Karpas-422 (cell line): ENCODE measurements around the gene CRHR1. TPM values are rescaled to one million over a fixed set of nuclear protein-coding genes. Genes with fewer than 3 reads are reported as not detected.

Experiments
- DNase-seq: peaks from one replicate; pipeline ENCODE4 v3.0.0-alpha.2; 2015
- H2AFZ ChIP-seq: fragments of 200-600 bp; sonication (generic); 2 replicates; pipeline ENCODE4 v1.6.1; 2014; ENCODE audit warnings: antibody characterized with exemption, low read length, mixed read lengths
- H3K27ac ChIP-seq: fragments of 200-600 bp; sonication (generic); 2 replicates; pipeline ENCODE4 v1.5.1; 2014; ENCODE audit warnings: mild to moderate bottlenecking, low read length, moderate library complexity
- H3K27me3 ChIP-seq: fragments of 200-600 bp; sonication (generic); 2 replicates; pipeline ENCODE4 v1.6.1; 2014; ENCODE audit warnings: low read length, mixed read lengths
- H3K36me3 ChIP-seq: fragments of 200-600 bp; sonication (generic); 2 replicates; pipeline ENCODE4 v1.6.1; 2014; ENCODE audit warnings: low read length, mixed read lengths; ENCODE audit not compliant: insufficient read depth
- H3K4me1 ChIP-seq: fragments of 200-600 bp; sonication (generic); 2 replicates; pipeline ENCODE4 v1.6.1; 2014; ENCODE audit warnings: mild to moderate bottlenecking, low read length, mixed read lengths
- H3K4me2 ChIP-seq: fragments of 200-600 bp; sonication (generic); 2 replicates; pipeline ENCODE4 v1.6.1; 2014; ENCODE audit warnings: low read length, low read depth, mild to moderate bottlenecking; ENCODE audit not compliant: poor library complexity, severe bottlenecking
- H3K4me3 ChIP-seq: fragments of 200-600 bp; sonication (generic); 2 replicates; pipeline ENCODE4 v1.5.1; 2014; ENCODE audit warnings: mild to moderate bottlenecking, antibody characterized with exemption, low read length, mixed read lengths
- H3K79me2 ChIP-seq: fragments of 200-600 bp; sonication (generic); 2 replicates; pipeline ENCODE4 v1.6.1; 2014; ENCODE audit warnings: mild to moderate bottlenecking, low read length, mixed read lengths
- H3K9ac ChIP-seq: fragments of 200-600 bp; sonication (generic); 2 replicates; pipeline ENCODE4 v1.6.0; 2014; ENCODE audit warnings: low read length
- H3K9me2 ChIP-seq: fragments of 200-600 bp; sonication (generic), shearing (Covaris generic); replicated peaks from 2 replicates; pipeline ENCODE4 v1.6.0; 2014; ENCODE audit warnings: mild to moderate bottlenecking, low read length, moderate library complexity; ENCODE audit not compliant: insufficient read depth
- H3K9me3 ChIP-seq: fragments of 300-700, 200-600 bp; sonication (generic); 2 replicates; pipeline ENCODE4 v1.6.1; 2014; ENCODE audit warnings: low read length, mixed read lengths
- H4K20me1 ChIP-seq: fragments of 200-600 bp; sonication (generic); 2 replicates; pipeline ENCODE4 v1.6.1; 2014; ENCODE audit warnings: mild to moderate bottlenecking, antibody characterized with exemption, low read length, low read depth; ENCODE audit not compliant: insufficient read depth
- total RNA-seq: library from RNA; depleted of rRNA; stranded (reverse); fragments of >200 nt; shearing (Covaris generic); gene quantifications from 2 replicates; pipeline ENCODE4 v1.2.3, GENCODE V29; 2014; ENCODE audit warnings: low replicate concordance

The CRHR1 gene
- total RNA-seq, 1 experiment from 2014 or later, result not detected

GRCh38 chr17:45844695-45845375 lies 60.7 kb downstream of the CRHR1 start, which contains the start of gene SPPL2C:
SPPL2C (plus strand) TSS chr17:45844881; CDS start chr17:45844907, 26 bp downstream.
- Histone ChIP-seq H3K9me2 (no peaks in the 10 kb centered on the region), H3K4me2 (no peak within 1 kb of the TSS), H3K9me3 (no peaks in the 10 kb centered on the region), H3K79me2 (no peaks in the 10 kb centered on the region), H3K27ac (no peak within 1 kb of the TSS), H2AFZ (no peak within 1 kb of the TSS), H4K20me1 (0 out of 2 replicates have a peak, but pooled peaks cover 4% of the 10 kb centered on the region), H3K36me3 (no peaks in the 10 kb centered on the region), H3K27me3 (no peaks in the 10 kb centered on the region), H3K9ac (no peak within 1 kb of the TSS), H3K4me1 (no peaks in the 10 kb centered on the region), H3K4me3 (no peak within 1 kb of the TSS)
- DNase-seq, result no peak

DNA sequence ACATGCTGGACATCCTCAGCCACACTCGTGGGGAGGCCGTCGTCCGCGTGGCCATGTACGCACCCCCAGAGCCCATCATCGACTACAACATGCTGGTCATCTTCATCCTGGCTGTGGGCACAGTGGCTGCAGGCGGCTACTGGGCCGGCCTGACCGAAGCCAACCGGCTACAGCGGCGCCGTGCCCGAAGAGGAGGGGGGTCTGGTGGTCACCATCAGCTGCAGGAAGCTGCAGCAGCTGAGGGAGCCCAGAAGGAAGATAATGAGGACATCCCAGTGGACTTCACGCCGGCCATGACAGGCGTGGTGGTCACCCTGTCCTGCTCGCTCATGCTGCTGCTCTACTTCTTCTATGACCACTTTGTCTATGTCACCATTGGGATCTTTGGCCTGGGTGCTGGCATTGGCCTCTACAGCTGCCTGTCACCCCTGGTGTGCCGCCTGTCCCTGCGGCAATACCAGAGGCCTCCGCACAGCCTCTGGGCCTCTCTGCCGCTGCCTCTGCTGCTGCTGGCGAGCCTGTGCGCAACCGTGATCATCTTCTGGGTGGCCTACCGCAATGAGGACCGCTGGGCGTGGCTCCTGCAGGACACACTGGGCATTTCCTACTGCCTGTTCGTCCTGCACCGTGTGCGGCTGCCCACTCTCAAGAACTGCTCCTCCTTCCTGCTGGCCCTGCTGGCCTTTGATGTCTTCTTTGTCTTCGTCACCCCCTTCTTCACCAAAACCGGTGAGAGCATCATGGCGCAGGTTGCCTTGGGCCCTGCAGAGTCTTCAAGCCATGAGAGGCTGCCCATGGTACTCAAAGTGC lies 61.5 kb downstream of the CRHR1 start:
- H3K27ac ChIP-seq, result no peak overlapping the region
- H3K27me3 ChIP-seq, result no peaks in the 10 kb centered on the region
- no peaks in the 10 kb centered on the region for H3K79me2 ChIP-seq
- no peak overlapping the region for H3K4me2 ChIP-seq
- H4K20me1 ChIP-seq, result 0 out of 2 replicates have a peak, but pooled peaks cover 4% of the 10 kb centered on the region
- no peaks in the 10 kb centered on the region for H3K4me1 ChIP-seq
- no peak overlapping the region for H3K4me3 ChIP-seq
- H3K9ac ChIP-seq, result no peak overlapping the region
- H3K9me3 ChIP-seq, result no peaks in the 10 kb centered on the region
- no peak for DNase-seq
- no peak overlapping the region for H2AFZ ChIP-seq
- H3K9me2 ChIP-seq, result no peaks in the 10 kb centered on the region
- H3K36me3 ChIP-seq, result no peaks in the 10 kb centered on the region

DNA sequence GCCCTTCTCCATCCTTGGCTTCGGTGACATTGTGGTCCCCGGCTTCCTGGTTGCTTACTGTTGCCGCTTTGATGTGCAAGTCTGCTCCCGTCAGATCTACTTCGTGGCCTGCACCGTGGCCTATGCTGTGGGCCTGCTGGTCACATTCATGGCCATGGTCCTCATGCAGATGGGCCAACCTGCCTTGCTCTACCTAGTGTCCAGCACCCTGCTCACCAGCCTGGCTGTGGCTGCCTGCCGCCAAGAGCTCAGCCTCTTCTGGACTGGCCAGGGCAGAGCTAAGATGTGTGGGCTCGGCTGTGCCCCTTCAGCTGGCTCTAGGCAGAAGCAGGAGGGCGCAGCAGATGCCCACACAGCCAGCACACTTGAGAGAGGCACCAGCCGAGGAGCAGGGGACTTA lies 62.1 kb downstream of the CRHR1 start:
- Histone ChIP-seq H3K4me2 (no peak overlapping the region), H3K36me3 (no peaks in the 10 kb centered on the region), H2AFZ (no peak overlapping the region), H3K4me3 (no peak overlapping the region), H3K27me3 (no peaks in the 10 kb centered on the region), H3K27ac (no peak overlapping the region), H3K79me2 (no peaks in the 10 kb centered on the region), H3K9me2 (no peaks in the 10 kb centered on the region), H4K20me1 (0 out of 2 replicates have a peak, but pooled peaks cover 4% of the 10 kb centered on the region), H3K9me3 (no peaks in the 10 kb centered on the region), H3K4me1 (no peaks in the 10 kb centered on the region), H3K9ac (no peak overlapping the region)
- DNase-seq, result no peak

GRCh38 chr17:45846646-45847045 lies 62.5 kb downstream of the CRHR1 start:
- Histone ChIP-seq H2AFZ (no peak overlapping the region), H4K20me1 (0 out of 2 replicates have a peak, but pooled peaks cover 4% of the 10 kb centered on the region), H3K9me2 (no peaks in the 10 kb centered on the region), H3K4me2 (no peak overlapping the region), H3K9me3 (no peaks in the 10 kb centered on the region), H3K27me3 (no peaks in the 10 kb centered on the region), H3K36me3 (no peaks in the 10 kb centered on the region), H3K79me2 (no peaks in the 10 kb centered on the region), H3K27ac (no peak overlapping the region), H3K9ac (no peak overlapping the region), H3K4me1 (no peaks in the 10 kb centered on the region), H3K4me3 (no peak overlapping the region)
- DNase-seq, result no peak

DNA sequence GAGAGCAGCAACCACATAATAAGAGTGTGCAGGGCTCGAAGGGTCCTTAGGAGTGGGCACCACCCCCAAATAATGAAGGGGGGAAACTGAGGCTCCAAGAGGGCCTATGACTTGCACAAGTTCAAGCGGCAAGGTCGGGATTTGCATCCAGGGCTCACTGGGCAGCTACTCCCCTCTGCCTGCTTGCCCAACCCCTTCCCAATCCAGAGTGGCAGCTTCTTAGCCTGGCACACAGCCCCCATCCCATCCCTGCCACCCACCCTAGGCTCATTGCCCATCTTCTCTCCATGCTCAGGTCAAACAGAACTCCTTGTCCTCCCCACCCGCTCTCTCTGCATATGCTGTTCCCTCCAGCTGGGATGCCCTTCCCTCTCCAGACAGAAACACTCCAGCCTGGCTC lies 63.0 kb downstream of the CRHR1 start:
- no peak overlapping the region for H3K27ac ChIP-seq
- no peaks in the 10 kb centered on the region for H3K79me2 ChIP-seq
- H3K9me2 ChIP-seq, result no peaks in the 10 kb centered on the region
- H3K36me3 ChIP-seq, result no peaks in the 10 kb centered on the region
- H3K9ac ChIP-seq, result no peak overlapping the region
- no peak overlapping the region for H3K4me2 ChIP-seq
- no peak for DNase-seq
- H3K4me3 ChIP-seq, result no peak overlapping the region
- H3K9me3 ChIP-seq, result no peaks in the 10 kb centered on the region
- H3K27me3 ChIP-seq, result no peaks in the 10 kb centered on the region
- H4K20me1 ChIP-seq, result 0 out of 2 replicates have a peak, but pooled peaks cover 4% of the 10 kb centered on the region
- H3K4me1 ChIP-seq, result no peaks in the 10 kb centered on the region
- no peak overlapping the region for H2AFZ ChIP-seq

DNA sequence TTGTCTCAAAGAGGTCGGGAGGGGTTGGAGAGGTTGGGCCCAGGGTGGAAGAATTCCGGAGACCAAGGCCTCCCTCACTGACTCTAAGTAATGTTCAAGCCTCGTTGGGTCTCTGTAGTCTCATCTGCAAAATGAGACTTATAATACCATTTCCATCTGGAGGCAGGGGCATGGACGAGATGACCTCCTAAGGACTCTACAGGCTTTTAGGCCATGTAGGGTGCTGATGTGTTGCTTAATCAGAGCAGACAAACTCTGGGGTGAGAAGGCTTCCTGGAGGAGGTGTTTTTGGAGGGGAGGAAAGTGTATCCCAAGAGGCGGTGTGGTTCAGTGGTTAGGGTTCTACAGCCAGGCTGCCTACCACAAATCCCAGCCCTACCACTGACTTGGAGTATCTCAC lies 63.6 kb downstream of the CRHR1 start:
- DNase-seq, result no peak
- 0 out of 2 replicates have a peak, but pooled peaks cover 4% of the 10 kb centered on the region for H4K20me1 ChIP-seq
- no peak overlapping the region for H3K9ac ChIP-seq
- no peaks in the 10 kb centered on the region for H3K4me1 ChIP-seq
- H3K9me3 ChIP-seq, result no peaks in the 10 kb centered on the region
- no peak overlapping the region for H3K4me3 ChIP-seq
- H2AFZ ChIP-seq, result no peak overlapping the region
- H3K27ac ChIP-seq, result no peak overlapping the region
- H3K4me2 ChIP-seq, result no peak overlapping the region
- H3K27me3 ChIP-seq, result no peaks in the 10 kb centered on the region
- no peaks in the 10 kb centered on the region for H3K36me3 ChIP-seq
- no peaks in the 10 kb centered on the region for H3K79me2 ChIP-seq
- H3K9me2 ChIP-seq, result no peaks in the 10 kb centered on the region

- Histone ChIP-seq H3K4me1 (no peaks in the 10 kb centered on the region), H3K27me3 (no peaks in the 10 kb centered on the region), H2AFZ (no peak overlapping the region), H3K9ac (no peak overlapping the region), H3K4me2 (no peak overlapping the region), H4K20me1 (0 out of 2 replicates have a peak, but pooled peaks cover 4% of the 10 kb centered on the region), H3K9me3 (no peaks in the 10 kb centered on the region), H3K79me2 (no peaks in the 10 kb centered on the region), H3K4me3 (no peak overlapping the region), H3K27ac (no peak overlapping the region), H3K36me3 (no peaks in the 10 kb centered on the region), H3K9me2 (no peaks in the 10 kb centered on the region)
- DNase-seq, result no peak
These were observed 64.3 kb downstream of the CRHR1 start for GRCh38 chr17:45848405-45848804.

- H3K27me3 ChIP-seq, result no peaks in the 10 kb centered on the region
- DNase-seq, result no peak
- 0 out of 2 replicates have a peak, but pooled peaks cover 4% of the 10 kb centered on the region for H4K20me1 ChIP-seq
- no peaks in the 10 kb centered on the region for H3K9me3 ChIP-seq
- no peaks in the 10 kb centered on the region for H3K9me2 ChIP-seq
- H3K4me3 ChIP-seq, result no peak overlapping the region
- no peak overlapping the region for H3K9ac ChIP-seq
- no peak overlapping the region for H3K4me2 ChIP-seq
- H3K27ac ChIP-seq, result no peak overlapping the region
- no peak overlapping the region for H2AFZ ChIP-seq
- H3K36me3 ChIP-seq, result no peaks in the 10 kb centered on the region
- no peaks in the 10 kb centered on the region for H3K4me1 ChIP-seq
- no peaks in the 10 kb centered on the region for H3K79me2 ChIP-seq
These were observed 64.9 kb downstream of the CRHR1 start for GRCh38 chr17:45848868-45849535.
